Breast epithelium (tissue), 3 donors: ENCODE results near the gene PCDHA4.

ENCODE experiments used
- POLR2A ChIP-seq: fragments of 450-650 bp; IDR thresholded peaks from one replicate; pipeline ENCODE4 v1.6.1; 2016; ENCODE audit warnings: antibody characterized with exemption, mild to moderate bottlenecking, moderate library complexity
- TF ChIP-seq, protein P1 (sequence below), 3 donors: fragments of 450-650 bp; IDR thresholded peaks; one replicate each; pipeline ENCODE4 v1.5.1; 2016 to 2017; ENCODE audit warnings: antibody characterized with exemption in 3 of 3, mild to moderate bottlenecking in 3 of 3, moderate library complexity in 3 of 3

DNA sequence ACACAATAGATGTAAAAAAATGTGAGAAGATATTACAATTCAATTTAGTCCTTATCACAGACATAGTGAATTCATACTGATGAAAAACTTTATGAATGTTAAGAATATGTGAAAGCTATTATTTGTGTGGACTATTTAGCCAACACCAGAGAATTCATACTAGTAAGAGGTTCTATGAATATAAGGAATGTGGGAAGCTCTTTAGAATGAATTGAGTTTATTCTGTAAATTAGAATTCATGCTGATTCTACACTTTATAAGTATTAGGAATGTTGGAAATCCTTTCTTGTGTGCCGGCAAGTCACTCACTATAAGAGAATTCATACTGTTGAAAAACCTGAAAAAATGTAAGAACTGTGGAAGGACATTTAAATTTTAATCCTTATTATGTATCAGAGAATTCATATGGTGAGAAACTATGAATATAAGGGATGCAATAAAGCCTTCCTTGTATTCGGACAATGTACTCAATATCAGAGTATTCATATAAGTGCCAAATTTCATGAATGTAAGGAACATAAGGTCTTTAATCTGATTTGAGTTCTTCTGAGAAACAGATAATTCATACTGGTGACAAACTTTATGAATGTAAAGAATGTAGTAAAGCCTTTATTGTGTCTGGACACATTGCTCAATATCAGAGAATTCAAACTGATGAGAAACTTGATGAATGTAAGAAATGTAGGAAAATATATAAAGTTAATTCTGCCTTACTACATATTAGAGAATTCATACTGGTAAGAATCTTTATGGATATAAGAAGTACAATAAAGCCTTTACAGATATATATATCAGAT lies 42.5 kb upstream of the PCDHA4 start:
- TF ChIP-seq, protein P1, sequence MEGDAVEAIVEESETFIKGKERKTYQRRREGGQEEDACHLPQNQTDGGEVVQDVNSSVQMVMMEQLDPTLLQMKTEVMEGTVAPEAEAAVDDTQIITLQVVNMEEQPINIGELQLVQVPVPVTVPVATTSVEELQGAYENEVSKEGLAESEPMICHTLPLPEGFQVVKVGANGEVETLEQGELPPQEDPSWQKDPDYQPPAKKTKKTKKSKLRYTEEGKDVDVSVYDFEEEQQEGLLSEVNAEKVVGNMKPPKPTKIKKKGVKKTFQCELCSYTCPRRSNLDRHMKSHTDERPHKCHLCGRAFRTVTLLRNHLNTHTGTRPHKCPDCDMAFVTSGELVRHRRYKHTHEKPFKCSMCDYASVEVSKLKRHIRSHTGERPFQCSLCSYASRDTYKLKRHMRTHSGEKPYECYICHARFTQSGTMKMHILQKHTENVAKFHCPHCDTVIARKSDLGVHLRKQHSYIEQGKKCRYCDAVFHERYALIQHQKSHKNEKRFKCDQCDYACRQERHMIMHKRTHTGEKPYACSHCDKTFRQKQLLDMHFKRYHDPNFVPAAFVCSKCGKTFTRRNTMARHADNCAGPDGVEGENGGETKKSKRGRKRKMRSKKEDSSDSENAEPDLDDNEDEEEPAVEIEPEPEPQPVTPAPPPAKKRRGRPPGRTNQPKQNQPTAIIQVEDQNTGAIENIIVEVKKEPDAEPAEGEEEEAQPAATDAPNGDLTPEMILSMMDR (IDR thresholded peaks at IDR 0.05), result no peak
- no peak for TF ChIP-seq POLR2A
